GM13976 (cell line): ENCODE measurements around the gene ABLIM2.

ENCODE experiments used
- DNase-seq: peaks from one replicate; pipeline ENCODE4 v3.0.0; 2012; ENCODE audit warnings: low spot score
- in situ Hi-C: fragments of 300-500 bp; cut with MboI; formaldehyde crosslinking; loops from one replicate; pipeline ENCODE4 v1.12.0; 2022; ENCODE audit warnings: low sequenced_read_pairs, mixed read lengths, inconsistent platforms; ENCODE audit not compliant: unreplicated experiment
- TF ChIP-seq, protein P1 (sequence below): IDR thresholded peaks from 2 replicates; pipeline ENCODE4 v1.5.1; 2012; ENCODE audit warnings: borderline replicate concordance, mild to moderate bottlenecking; ENCODE audit not compliant: insufficient read depth; ENCODE audit errors: extremely low read depth, missing control alignments, control extremely low read depth

Gene ABLIM2

DNA sequence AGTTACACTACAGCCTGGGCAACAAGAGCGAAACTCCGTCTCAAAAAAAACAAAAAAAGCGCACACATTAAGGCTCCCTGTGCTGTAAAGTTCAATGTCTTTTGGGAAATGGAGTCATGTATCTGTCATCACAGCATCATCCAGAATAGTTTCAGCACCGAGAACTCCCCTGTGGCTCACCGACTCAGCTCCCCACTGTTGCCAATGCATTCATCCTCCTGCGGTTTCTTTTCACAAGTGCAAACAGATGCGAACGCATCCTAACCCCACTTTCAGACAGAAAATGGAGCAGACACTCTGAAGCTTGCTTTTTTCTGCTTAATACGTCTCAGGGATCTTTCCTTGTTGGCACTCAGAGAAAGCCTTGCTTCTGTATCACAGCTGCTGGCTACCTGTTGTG lies 26.7 kb upstream of the ABLIM2 start:
- TF ChIP-seq, protein P1, sequence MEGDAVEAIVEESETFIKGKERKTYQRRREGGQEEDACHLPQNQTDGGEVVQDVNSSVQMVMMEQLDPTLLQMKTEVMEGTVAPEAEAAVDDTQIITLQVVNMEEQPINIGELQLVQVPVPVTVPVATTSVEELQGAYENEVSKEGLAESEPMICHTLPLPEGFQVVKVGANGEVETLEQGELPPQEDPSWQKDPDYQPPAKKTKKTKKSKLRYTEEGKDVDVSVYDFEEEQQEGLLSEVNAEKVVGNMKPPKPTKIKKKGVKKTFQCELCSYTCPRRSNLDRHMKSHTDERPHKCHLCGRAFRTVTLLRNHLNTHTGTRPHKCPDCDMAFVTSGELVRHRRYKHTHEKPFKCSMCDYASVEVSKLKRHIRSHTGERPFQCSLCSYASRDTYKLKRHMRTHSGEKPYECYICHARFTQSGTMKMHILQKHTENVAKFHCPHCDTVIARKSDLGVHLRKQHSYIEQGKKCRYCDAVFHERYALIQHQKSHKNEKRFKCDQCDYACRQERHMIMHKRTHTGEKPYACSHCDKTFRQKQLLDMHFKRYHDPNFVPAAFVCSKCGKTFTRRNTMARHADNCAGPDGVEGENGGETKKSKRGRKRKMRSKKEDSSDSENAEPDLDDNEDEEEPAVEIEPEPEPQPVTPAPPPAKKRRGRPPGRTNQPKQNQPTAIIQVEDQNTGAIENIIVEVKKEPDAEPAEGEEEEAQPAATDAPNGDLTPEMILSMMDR, result no peak
- in situ Hi-C loops, result no loop called here

DNA sequence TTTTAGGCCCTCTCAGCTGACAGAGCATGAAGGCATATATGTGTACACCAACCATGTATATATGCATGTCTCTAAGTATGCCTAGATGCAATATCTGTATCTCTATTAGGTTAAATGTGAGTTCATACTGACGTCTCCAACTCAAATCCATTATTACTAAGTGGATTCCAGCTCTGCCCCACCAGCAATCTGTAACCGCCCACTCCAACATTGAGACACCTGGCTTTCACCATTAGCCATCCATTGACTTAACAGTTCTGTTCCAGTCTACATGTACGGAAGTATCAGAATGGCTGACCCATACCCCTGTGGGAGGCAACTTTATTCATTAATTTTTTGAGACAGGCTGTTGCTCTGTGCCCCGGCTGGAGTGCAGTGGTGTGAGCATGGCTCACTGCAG lies 25.4 kb upstream of the ABLIM2 start:
- TF ChIP-seq, protein P1, result no peak
- DNase-seq, result no peak
- in situ Hi-C loops, result no loop called here

More for the DNA sequence above, 26.7 kb upstream of the ABLIM2 start:
- DNase-seq, result no peak

GRCh38 chr4:8182858-8183725 lies 24.5 kb upstream of the ABLIM2 start:
- in situ Hi-C loops, result no loop called here
- TF ChIP-seq, protein P1, result no peak
- DNase-seq, result no peak

GRCh38 chr4:8182294-8182693 lies 23.7 kb upstream of the ABLIM2 start:
- in situ Hi-C loops, result no loop called here
- no peak for DNase-seq
- TF ChIP-seq, protein P1, result no peak

DNA sequence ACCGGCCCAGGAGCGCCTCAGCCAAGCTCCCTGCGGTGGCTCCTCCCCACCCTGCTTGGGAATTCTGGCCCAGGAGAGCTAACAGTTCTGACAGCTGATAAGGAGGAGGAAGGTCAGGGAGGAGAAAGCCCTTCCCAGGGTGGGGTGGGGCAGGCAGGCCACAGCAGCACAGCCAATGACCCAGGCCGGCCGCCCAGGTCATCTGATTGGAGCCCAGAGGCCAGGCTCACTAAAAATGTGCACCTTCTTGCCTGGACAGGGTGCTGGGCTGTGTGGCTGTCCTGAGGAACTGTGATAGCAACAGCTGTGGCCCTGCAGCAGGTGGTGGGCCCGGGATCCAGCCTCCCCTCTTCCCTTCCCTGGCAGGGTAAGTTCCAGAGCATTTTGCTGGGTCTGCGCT lies 23.2 kb upstream of the ABLIM2 start:
- no peak for DNase-seq
- TF ChIP-seq, protein P1, result no peak
- in situ Hi-C loops, result no loop called here

DNA sequence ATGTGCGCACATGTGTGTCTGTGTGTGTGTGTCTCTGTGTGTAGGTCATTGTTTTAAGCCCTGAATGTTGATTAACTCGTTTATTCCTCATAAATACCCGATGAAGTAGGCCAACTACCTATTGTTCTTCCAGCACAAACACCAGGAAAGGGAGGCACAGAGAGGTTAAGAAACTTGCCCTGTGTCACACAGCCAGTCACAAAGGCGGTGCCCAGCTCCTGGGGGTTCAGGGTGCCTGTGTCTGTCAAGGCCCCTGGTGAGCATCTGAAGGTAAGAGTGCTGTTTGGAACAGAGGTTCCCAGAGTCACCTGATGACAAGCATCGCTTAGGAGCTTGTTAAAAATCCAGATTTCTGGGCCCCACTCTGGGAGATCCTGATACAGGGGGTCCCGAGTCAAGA lies 22.5 kb upstream of the ABLIM2 start:
- no peak for DNase-seq
- in situ Hi-C loops, result no loop called here
- TF ChIP-seq, protein P1, result no peak
